ENCODE results near the gene TMEM214. TPM values are rescaled to one million over a fixed set of nuclear protein-coding genes. Genes with fewer than 3 reads are reported as not detected.

Gene TMEM214
- total RNA-seq, 1 donor from 2014 or later, result 74.1 TPM

DNA sequence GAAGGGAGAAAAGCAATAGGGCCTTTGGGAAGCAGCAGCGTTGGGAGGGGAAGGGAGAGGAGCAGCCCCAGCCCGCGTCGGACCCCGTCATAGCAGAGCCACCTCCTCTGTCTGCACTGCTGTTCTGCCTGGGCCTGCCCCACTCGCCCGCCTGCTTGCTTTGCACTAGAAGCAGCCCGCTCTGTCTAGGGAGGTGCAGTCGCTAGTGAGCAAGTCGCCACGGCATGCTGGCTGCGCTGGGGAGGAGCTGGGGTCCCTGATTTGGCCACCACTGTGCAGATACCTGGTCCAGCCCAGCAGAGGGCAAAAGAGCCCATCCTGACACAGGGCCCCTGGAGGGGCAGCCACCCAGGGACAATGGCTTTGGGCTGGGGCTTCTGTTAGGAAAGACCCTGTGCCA is 8.0 kb upstream of the TMEM214 start:
- intact Hi-C loops (cut with DNase I), result no loop called here
- Histone ChIP-seq H3K9me3 (no peaks in the 10 kb centered on the region), H3K4me1 (no peaks in the 10 kb centered on the region), H3K27ac (no peak overlapping the region), H3K36me3 (peaks cover 13 to 48% of the 10 kb centered on the region in 2 donors), H3K27me3 (no peaks in the 10 kb centered on the region), H3K4me3 (no peak overlapping the region)
- DNase-seq (ENCODE audit: low spot score in 2 of 2), result no peak
- TF ChIP-seq, protein P1, sequence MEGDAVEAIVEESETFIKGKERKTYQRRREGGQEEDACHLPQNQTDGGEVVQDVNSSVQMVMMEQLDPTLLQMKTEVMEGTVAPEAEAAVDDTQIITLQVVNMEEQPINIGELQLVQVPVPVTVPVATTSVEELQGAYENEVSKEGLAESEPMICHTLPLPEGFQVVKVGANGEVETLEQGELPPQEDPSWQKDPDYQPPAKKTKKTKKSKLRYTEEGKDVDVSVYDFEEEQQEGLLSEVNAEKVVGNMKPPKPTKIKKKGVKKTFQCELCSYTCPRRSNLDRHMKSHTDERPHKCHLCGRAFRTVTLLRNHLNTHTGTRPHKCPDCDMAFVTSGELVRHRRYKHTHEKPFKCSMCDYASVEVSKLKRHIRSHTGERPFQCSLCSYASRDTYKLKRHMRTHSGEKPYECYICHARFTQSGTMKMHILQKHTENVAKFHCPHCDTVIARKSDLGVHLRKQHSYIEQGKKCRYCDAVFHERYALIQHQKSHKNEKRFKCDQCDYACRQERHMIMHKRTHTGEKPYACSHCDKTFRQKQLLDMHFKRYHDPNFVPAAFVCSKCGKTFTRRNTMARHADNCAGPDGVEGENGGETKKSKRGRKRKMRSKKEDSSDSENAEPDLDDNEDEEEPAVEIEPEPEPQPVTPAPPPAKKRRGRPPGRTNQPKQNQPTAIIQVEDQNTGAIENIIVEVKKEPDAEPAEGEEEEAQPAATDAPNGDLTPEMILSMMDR (IDR thresholded peaks at IDR 0.05), result no peak

DNA sequence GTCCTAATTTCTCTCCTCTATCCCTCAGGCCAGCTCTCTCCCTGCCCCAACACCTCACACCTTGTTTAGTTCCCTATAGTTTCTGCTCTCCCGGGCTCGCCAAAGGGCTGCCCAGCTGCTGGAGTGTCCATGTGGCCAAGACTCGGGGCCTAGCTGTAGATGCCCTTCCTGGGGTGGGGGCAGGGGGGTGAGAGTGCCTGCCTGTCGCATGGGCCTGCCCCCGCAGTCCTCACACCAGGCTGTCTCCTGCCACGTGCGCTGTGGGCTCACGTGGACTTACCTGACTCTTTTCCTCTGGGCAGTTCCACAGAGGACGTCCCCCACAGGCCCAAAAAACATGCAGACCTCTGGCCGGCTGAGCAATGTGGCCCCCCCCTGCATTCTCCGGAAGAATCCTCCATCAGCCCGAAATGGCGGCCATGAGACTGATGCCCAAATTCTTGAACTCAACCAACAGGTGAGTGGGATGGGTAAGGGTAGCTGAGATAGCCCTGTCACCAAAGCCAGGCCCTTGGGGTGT is 7.4 kb upstream of the TMEM214 start:
- Histone ChIP-seq H3K27ac (no peak overlapping the region), H3K4me3 (no peak overlapping the region), H3K27me3 (no peaks in the 10 kb centered on the region), H3K9me3 (no peaks in the 10 kb centered on the region), H3K36me3 (peaks cover 13 to 48% of the 10 kb centered on the region in 2 donors), H3K4me1 (no peaks in the 10 kb centered on the region)
- no peak for DNase-seq (ENCODE audit: low spot score in 2 of 2)
- TF ChIP-seq, protein P1 (IDR thresholded peaks at IDR 0.05), result no peak
- intact Hi-C loops (cut with DNase I), result no loop called here

DNA sequence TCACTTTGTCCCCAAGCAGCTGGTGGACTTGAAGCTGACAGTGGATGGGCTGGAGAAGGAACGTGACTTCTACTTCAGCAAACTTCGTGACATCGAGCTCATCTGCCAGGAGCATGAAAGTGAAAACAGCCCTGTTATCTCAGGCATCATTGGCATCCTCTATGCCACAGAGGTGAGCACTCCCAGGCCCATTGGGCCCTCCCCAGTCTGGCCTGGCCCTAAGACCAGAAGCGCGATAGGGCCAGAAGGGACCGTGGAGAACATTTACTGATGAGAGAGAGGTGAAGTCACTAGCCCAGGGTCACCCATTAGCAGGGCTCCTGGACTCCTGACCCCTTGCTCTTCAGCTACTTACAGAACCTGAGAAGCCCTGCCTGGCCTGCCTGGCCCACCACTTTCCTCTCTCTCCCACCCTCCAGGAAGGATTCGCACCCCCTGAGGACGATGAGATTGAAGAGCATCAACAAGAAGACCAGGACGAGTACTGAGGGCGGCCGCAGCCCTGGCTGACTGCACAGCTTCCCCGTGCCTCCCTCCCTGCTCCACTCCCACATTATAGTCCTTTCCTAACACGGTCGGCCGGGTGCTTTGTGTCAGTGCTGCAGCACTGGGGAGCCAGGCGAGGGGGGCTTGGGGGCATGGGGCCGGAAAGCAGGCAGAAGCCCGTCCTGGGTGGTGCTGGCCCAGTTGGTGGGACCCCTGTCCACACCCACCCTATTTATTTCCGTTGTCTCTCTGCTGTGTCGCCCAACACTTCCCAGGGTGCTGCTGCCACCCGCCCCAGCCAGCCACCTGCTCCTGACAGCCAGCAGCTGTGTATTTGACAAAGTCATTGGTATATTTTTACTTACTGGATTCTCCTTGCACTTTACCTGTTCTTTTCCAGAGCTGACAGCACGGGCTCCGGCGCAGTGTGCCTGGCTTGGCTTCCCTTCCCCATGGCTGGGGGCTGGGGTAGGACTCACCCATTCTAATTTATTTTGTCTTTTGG is 6.6 kb upstream of the TMEM214 start:
- no peaks in the 10 kb centered on the region for H3K27me3 ChIP-seq
- H3K9me3 ChIP-seq, result no peaks in the 10 kb centered on the region
- H3K4me1 ChIP-seq, result no peaks in the 10 kb centered on the region
- no peak for DNase-seq (ENCODE audit: low spot score in 2 of 2)
- no peak overlapping the region for H3K27ac ChIP-seq
- intact Hi-C loops (cut with DNase I), result no loop called here
- TF ChIP-seq, protein P1 (IDR thresholded peaks at IDR 0.05), result no peak
- H3K36me3 ChIP-seq, result peaks cover 13 to 48% of the 10 kb centered on the region in 2 donors
- H3K4me3 ChIP-seq, result no peak overlapping the region

DNA sequence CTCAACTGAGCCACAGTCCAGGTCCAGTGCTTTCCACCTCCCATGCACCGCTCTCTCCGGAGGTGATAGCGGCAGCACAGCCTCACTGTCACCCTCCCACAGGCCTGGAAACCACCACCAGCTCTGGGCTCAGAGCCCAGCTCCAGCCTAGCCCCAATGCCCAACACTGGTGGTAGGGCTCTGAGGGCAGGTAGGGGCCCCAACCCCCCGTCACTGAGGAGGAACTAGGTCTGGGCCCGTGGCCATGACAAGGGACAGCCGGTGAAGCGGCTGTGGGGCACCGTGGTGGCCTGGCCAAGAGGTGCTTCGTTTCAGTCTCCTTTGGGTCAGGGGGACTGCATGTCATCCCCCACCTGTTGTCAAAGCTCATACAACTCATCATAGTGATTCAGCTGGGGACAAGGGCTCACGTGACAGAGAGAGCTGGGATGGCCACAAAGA is 5.5 kb upstream of the TMEM214 start:
- Histone ChIP-seq H3K4me3 (no peak overlapping the region), H3K27ac (no peak overlapping the region), H3K9me3 (no peaks in the 10 kb centered on the region), H3K27me3 (no peaks in the 10 kb centered on the region), H3K4me1 (peaks cover 0 to 3% of the 10 kb centered on the region in 2 donors), H3K36me3 (peaks cover 13 to 48% of the 10 kb centered on the region in 2 donors)
- intact Hi-C loops (cut with DNase I), result no loop called here
- no peak for DNase-seq (ENCODE audit: low spot score in 2 of 2)
- TF ChIP-seq, protein P1 (IDR thresholded peaks at IDR 0.05), result no peak

DNA sequence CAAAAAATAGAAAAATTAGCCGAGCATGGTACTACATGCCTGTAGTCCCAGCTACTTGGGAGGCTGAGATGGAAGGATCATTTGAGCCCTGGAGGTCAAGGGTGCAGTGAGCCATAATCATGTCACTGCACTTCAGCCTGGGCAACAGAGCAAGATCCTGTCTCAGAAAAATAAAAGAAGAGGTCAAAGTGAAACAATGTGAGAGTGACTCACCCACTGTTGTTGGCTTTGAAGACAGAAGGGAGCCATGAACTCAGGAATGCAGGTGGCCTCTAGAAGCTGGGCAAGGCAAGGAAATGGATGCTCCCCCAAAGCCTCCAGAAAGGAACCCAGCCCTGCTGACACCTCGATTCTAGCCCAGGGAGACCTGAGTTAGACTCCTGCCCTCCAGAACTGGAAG is 3.7 kb upstream of the TMEM214 start:
- no peak for DNase-seq (ENCODE audit: low spot score in 2 of 2)
- no peaks in the 10 kb centered on the region for H3K27me3 ChIP-seq
- peaks cover 4 to 35% of the 10 kb centered on the region in 2 donors for H3K36me3 ChIP-seq
- peaks cover 2 to 9% of the 10 kb centered on the region in 2 donors for H3K4me1 ChIP-seq
- TF ChIP-seq, protein P1 (IDR thresholded peaks at IDR 0.05), result no peak
- H3K9me3 ChIP-seq, result no peaks in the 10 kb centered on the region
- H3K27ac ChIP-seq, result no peak overlapping the region
- H3K4me3 ChIP-seq, result no peak overlapping the region
- intact Hi-C loops (cut with DNase I), result no loop called here
